ENCODE results near the gene RPS6KB2. TPM values are rescaled to one million over a fixed set of nuclear protein-coding genes. Genes with fewer than 3 reads are reported as not detected.

The RPS6KB2 gene
- total RNA-seq, 2 donors from 2014 or later: 54.5 to 72.9 TPM

DNA sequence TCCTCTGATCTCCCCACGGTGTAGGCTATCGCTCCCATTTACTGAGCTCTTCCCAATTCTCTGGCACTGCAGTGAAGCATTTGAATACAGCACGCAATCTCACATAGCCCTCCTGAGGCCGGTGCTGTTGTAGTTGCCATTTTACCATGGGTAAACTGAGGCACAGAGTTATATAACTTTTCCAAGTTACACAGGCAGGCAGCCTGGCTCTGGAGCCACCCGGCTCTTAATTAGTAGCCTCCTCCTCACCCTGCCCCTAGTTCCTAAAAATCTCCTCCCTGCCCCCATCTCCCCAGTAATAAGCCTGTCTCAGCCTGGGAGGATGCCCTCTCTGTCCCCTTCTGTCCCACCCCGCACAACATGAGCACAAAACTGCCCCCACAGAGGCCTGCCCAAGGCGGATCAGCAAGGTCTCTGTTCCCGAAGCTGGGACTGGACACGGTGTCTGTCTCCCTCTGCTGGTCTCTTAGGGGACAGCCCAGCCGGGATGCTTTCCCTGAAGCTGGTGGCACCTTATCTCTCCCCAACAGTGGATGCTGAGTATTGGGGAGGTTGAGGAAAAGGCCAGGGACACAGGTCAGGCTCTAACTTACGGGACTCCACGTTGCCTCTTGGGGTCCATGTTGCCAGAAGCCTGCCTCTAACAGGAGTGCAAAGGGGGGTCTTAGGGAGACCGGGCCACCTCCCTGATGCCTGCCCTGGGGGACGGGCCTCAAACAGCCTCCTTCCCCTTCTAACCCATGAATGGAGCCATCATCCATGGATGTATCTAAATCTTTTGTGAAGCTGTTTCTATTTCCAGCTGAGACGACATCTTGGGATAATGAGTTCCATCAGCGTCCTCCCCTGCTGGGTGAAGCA, 45.8 kb upstream of the RPS6KB2 start:
- DNase-seq (ENCODE audit: low spot score): peak; percentile 79
- intact Hi-C loops (cut with DNase I): loop anchor here (1.0 to 5.0 kb wide), 2 partner anchors 26 to 120 kb away; no protein-coding TSS in a partner anchor
- H3K9me3 ChIP-seq: no peaks in the 10 kb centered on the region
- no peaks in the 10 kb centered on the region for H3K36me3 ChIP-seq
- peaks cover 3% of the 10 kb centered on the region for H3K4me1 ChIP-seq (replicated peaks)
- WGBS: 41% methylated on average over 16 of the region's 16 CpGs
- no peak overlapping the region for H3K27ac ChIP-seq
- H3K4me3 ChIP-seq: no peak overlapping the region
- TF ChIP-seq POLR2A (IDR thresholded peaks at IDR 0.05) (no peak), POLR2AphosphoS5 (IDR thresholded peaks at IDR 0.05) (peak; percentile 70)
- TF ChIP-seq, protein P1, sequence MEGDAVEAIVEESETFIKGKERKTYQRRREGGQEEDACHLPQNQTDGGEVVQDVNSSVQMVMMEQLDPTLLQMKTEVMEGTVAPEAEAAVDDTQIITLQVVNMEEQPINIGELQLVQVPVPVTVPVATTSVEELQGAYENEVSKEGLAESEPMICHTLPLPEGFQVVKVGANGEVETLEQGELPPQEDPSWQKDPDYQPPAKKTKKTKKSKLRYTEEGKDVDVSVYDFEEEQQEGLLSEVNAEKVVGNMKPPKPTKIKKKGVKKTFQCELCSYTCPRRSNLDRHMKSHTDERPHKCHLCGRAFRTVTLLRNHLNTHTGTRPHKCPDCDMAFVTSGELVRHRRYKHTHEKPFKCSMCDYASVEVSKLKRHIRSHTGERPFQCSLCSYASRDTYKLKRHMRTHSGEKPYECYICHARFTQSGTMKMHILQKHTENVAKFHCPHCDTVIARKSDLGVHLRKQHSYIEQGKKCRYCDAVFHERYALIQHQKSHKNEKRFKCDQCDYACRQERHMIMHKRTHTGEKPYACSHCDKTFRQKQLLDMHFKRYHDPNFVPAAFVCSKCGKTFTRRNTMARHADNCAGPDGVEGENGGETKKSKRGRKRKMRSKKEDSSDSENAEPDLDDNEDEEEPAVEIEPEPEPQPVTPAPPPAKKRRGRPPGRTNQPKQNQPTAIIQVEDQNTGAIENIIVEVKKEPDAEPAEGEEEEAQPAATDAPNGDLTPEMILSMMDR (IDR thresholded peaks at IDR 0.05): peak; percentile 83 to 99 (median 94)
- H3K27me3 ChIP-seq (replicated peaks; ENCODE audit: insufficient read depth): no peaks in the 10 kb centered on the region

DNA sequence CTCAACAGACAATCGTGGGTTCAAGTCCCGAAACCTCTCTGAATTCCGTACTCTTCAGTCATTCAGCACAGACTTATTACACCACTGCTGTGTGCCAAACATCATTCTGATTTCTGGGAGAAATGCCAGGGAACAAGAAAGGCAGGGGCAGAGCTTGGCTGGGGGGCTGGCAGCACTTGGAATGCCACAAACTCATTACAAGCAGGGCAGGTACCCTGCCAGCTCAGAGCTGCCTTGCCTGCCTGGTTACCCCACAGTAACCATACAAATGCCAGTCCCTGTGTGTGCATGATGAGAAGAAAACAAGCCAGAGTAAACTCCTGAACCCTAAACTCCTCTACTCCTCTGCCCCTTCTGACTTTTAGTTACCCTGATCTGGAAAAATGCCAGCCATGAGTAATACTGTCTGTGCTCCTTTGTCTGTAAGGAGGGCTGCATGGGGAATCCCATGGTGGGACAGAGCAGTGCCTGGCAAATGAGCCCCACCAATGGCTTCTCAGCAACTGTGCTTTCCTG, 43.4 kb upstream of the RPS6KB2 start:
- intact Hi-C loops (cut with DNase I): loop anchor here (5.0 kb wide), 1 partner anchor 123 kb away; no protein-coding TSS in a partner anchor
- no peak overlapping the region for H3K4me3 ChIP-seq
- H3K36me3 ChIP-seq: no peaks in the 10 kb centered on the region
- no peak overlapping the region for H3K27ac ChIP-seq
- peaks cover 3% of the 10 kb centered on the region for H3K4me1 ChIP-seq (replicated peaks)
- 34% methylated on average over 3 of the region's 3 CpGs for WGBS
- H3K27me3 ChIP-seq (replicated peaks; ENCODE audit: insufficient read depth): no peaks in the 10 kb centered on the region
- no peaks in the 10 kb centered on the region for H3K9me3 ChIP-seq
- TF ChIP-seq, protein P1 (IDR thresholded peaks at IDR 0.05): no peak
- TF ChIP-seq POLR2A (IDR thresholded peaks at IDR 0.05) (no peak), POLR2AphosphoS5 (IDR thresholded peaks at IDR 0.05) (peak; percentile 29)
- DNase-seq (ENCODE audit: low spot score): no peak

DNA sequence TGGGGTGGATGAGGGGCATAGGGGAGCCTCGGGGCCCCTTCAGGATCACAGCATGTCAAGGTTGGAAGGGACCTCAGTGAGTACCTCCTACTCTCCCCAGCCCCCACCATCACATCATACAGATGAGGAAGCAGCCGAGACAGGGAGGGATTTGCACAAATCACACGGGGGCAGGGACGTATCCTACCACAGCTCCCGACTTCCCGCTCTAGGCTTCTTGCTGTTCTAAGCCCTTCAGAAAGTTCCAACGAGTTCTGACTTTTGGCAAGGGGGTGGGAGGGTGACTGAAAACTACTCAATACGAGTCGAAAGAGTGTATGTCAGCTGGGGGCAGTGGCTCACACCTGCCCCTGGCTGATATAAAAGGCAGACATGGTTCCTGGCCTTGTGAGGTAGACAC, 41.2 kb upstream of the RPS6KB2 start:
- WGBS: 49% methylated on average over 9 of the region's 9 CpGs
- no peaks in the 10 kb centered on the region for H3K27me3 ChIP-seq (replicated peaks; ENCODE audit: insufficient read depth)
- no peak overlapping the region for H3K4me3 ChIP-seq
- peaks cover 3% of the 10 kb centered on the region for H3K4me1 ChIP-seq (replicated peaks)
- no peak for DNase-seq (ENCODE audit: low spot score)
- intact Hi-C loops (cut with DNase I): no loop called here
- TF ChIP-seq POLR2A (IDR thresholded peaks at IDR 0.05) (no peak), POLR2AphosphoS5 (IDR thresholded peaks at IDR 0.05) (no peak)
- TF ChIP-seq, protein P1 (IDR thresholded peaks at IDR 0.05): no peak
- H3K27ac ChIP-seq: no peak overlapping the region
- H3K36me3 ChIP-seq: no peaks in the 10 kb centered on the region
- H3K9me3 ChIP-seq: no peaks in the 10 kb centered on the region

DNA sequence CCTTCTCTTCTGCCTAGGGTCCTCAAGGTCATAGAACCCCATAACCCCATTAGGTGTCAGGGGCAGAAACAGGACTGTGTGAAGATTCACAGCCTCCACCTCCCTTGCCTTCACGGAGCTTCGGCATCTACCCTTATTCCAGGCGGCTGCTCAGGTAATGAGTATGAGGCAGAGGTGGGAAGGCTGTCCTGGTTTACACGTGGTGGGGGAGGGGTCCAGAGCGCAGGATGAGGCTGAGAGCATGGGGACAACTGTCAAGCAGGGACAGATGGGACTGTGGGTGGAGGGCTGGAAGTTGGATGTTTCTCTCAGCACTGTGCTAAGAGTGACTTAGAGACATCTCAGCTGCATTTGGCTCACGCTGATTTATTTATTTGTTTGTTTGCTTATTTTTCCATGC, 40.8 kb upstream of the RPS6KB2 start:
- H3K9me3 ChIP-seq: no peaks in the 10 kb centered on the region
- WGBS: 67% methylated on average over 6 of the region's 6 CpGs
- H3K27ac ChIP-seq: no peak overlapping the region
- H3K4me1 ChIP-seq (replicated peaks): peaks cover 6% of the 10 kb centered on the region
- no peak for TF ChIP-seq POLR2A (IDR thresholded peaks at IDR 0.05)
- TF ChIP-seq, protein P1 (IDR thresholded peaks at IDR 0.05): no peak
- TF ChIP-seq POLR2AphosphoS5 (IDR thresholded peaks at IDR 0.05): no peak
- no peak for DNase-seq (ENCODE audit: low spot score)
- intact Hi-C loops (cut with DNase I): no loop called here
- no peaks in the 10 kb centered on the region for H3K36me3 ChIP-seq
- no peaks in the 10 kb centered on the region for H3K27me3 ChIP-seq (replicated peaks; ENCODE audit: insufficient read depth)
- H3K4me3 ChIP-seq: no peak overlapping the region

All from prostate gland (tissue), 2 donors.